Activated CD4-positive, alpha-beta memory T cell treated with anti-CD3 and anti-CD28 coated beads for 36 hours (primary cell): ENCODE results near the gene C2orf49. TPM values are rescaled to one million over a fixed set of nuclear protein-coding genes. Genes with fewer than 3 reads are reported as not detected.

Experiments used
- CTCF ChIA-PET: fragments of 350-600 bp; sonication (Branson Sonifier 250); formaldehyde crosslinking; loops from one replicate; lab custom pipeline; 2021; ENCODE audit warnings: antibody characterized with exemption, inconsistent platforms; lab: Charles Lee
- POLR2A ChIA-PET: fragments of 350-600 bp; sonication (Branson Sonifier 250); formaldehyde crosslinking; loops from one replicate; lab custom pipeline; 2021; ENCODE audit warnings: antibody characterized with exemption; lab: Charles Lee
- DNase-seq: peaks from one replicate; pipeline ENCODE4 v3.0.0-alpha.2; 2020
- H3K27ac Mint-ChIP-seq: one replicate; pipeline ENCODE4 v1.8.0; 2021; ENCODE audit warnings: mixed read lengths
- H3K27me3 Mint-ChIP-seq: one replicate; pipeline ENCODE4 v1.8.0; 2021; ENCODE audit warnings: mixed read lengths
- H3K36me3 Mint-ChIP-seq: one replicate; pipeline ENCODE4 v1.8.0; 2021; ENCODE audit warnings: mixed read lengths
- H3K4me1 Mint-ChIP-seq: one replicate; pipeline ENCODE4 v1.8.0; 2021; ENCODE audit warnings: low read depth, mixed read lengths
- H3K4me3 Mint-ChIP-seq: one replicate; pipeline ENCODE4 v1.8.0; 2021; ENCODE audit warnings: mild to moderate bottlenecking, mixed read lengths
- H3K9me3 Mint-ChIP-seq: one replicate; pipeline ENCODE4 v1.8.0; 2021; ENCODE audit warnings: mixed read lengths
- intact Hi-C: fragments of 100-400 bp; cut with micrococcal nuclease; formaldehyde crosslinking; loops from one replicate; pipeline ENCODE4 v1.15.1; 2023
- total RNA-seq, 2 experiments: library from RNA; stranded (reverse); gene quantifications; one replicate each; pipeline ENCODE4 v1.2.3, GENCODE V29; 2021

C2orf49 gene
- total RNA-seq, 2 experiments from 2014 or later = 16.9 to 20.2 TPM

DNA sequence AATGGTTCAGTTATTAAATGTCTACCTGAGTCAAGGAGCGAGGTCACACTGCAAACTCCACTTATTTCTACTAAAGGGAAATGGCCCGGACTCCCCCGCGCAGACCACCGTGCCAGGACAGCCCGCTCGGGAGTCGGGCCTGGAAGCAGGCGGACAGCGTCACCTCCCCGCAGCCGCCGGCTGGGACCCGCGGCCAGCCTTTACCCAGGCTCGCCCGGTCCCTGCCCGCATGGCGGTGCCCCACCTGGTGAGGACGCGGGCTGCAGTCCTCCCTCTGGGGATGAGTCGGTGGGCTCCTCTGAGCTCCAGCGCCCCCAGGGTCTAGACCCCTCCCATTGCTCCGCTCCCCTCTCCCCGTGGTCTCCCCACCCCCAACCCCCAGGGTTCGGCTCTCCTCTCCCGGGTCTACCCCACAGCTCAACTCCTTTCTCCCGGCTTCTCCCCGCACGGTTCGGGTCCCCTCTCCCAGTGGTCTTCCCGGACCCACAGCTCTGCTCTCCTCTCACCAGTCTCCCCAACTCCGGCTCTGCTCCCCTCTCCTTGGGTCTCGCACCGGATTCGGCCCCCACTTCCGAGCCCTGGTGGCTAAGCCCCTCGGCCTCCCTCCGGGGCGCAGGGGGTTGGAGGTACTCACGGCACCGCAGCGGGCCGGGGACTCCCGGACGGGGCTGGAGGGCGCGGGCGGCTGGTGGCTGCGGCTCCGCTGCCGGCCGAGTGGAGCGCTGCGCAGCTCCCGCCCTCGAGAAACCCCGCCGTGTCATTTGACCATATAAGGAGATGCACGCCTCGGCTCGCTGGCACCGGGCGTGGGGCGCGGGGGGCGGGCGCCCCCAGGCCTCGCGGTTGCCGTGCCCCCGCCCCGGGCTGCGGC lies 61.2 kb downstream of the C2orf49 start, which contains the start of gene FHL2:
TSS of gene FHL2 (minus strand) at position 716 of the 871 bp plus-strand sequence. CDS start 12,535 bp downstream, outside the sequence.
- POLR2A ChIA-PET = no interaction called here
- intact Hi-C loops = no loop called here
- Mint-ChIP-seq H3K27ac (no peak within 1 kb of the TSS), H3K4me3 (peak within 1 kb of the TSS; percentile 70), H3K4me1 (peaks cover 7% of the 10 kb centered on the region), H3K36me3 (no peaks in the 10 kb centered on the region), H3K27me3 (peaks cover 24% of the 10 kb centered on the region), H3K9me3 (no peaks in the 10 kb centered on the region)
- DNase-seq = peak; percentile 77
- CTCF ChIA-PET = interaction anchor here (1.2 to 1.9 kb wide), 2 partner anchors 29 to 147 kb away, joined by 3 to 10 read pairs; no protein-coding TSS in a partner anchor

Other genes starting within 250 kb of the C2orf49 start
- gene GPR45, start 95.8 kb upstream of the C2orf49 start, total RNA-seq = not detected
- 10 to 100 TPM; 16.8 to 16.9 TPM for gene TGFBRAP1, start 7.8 kb upstream of the C2orf49 start, total RNA-seq
- 1 to 10 TPM; 1.3 to 1.5 TPM for gene FHL2, start 61.5 kb downstream of the C2orf49 start, total RNA-seq